HUES48 (cell line): ENCODE data around the gene PNPT1.
A peak's percentile ranks its signal among the peaks of the same experiment; 100 is the strongest.
"Not testable (repeated sequence)": the region's sequence is repeated elsewhere in the genome, so short reads cannot be mapped to it uniquely, and the experiment has no call there.

ENCODE experiments used
- H3K27ac ChIP-seq: one replicate; pipeline ENCODE4 v1.7.0; 2013; ENCODE audit warnings: low read depth, low read length, inconsistent platforms
- H3K27me3 ChIP-seq: 2 replicates; pipeline ENCODE4 v1.6.1; 2013; ENCODE audit warnings: mild to moderate bottlenecking, low read length; ENCODE audit not compliant: control insufficient read depth, insufficient read depth
- H3K36me3 ChIP-seq: 2 replicates; pipeline ENCODE4 v1.6.1; 2013; ENCODE audit warnings: low read length; ENCODE audit not compliant: control insufficient read depth, insufficient read depth
- H3K4me1 ChIP-seq: 2 replicates; pipeline ENCODE4 v1.6.1; 2013; ENCODE audit warnings: mild to moderate bottlenecking, low read length; ENCODE audit not compliant: control insufficient read depth, insufficient read depth
- H3K4me3 ChIP-seq: 2 replicates; pipeline ENCODE4 v1.5.1; 2013; ENCODE audit warnings: mild to moderate bottlenecking, low read depth, low read length
- H3K9ac ChIP-seq: 2 replicates; pipeline ENCODE4 v1.6.1; 2013; ENCODE audit warnings: mild to moderate bottlenecking, low read depth, low read length, moderate library complexity
- H3K9me3 ChIP-seq: 2 replicates; pipeline ENCODE4 v1.6.1; 2013; ENCODE audit warnings: low read length; ENCODE audit not compliant: control insufficient read depth, insufficient read depth

PNPT1 gene

GRCh38 chr2:55598056-55598795, 95.4 kb downstream of the PNPT1 start:
- no peak overlapping the region for H3K9ac ChIP-seq
- no peaks in the 10 kb centered on the region for H3K9me3 ChIP-seq
- no peak overlapping the region for H3K4me3 ChIP-seq
- no peaks in the 10 kb centered on the region for H3K27me3 ChIP-seq
- H3K36me3 ChIP-seq = peaks cover 38% of the 10 kb centered on the region
- no peaks in the 10 kb centered on the region for H3K4me1 ChIP-seq
- no peak overlapping the region for H3K27ac ChIP-seq

- H3K4me1 ChIP-seq, H3K27me3 ChIP-seq, H3K9ac ChIP-seq, H3K27ac ChIP-seq, H3K9me3 ChIP-seq, H3K4me3 ChIP-seq: not testable (repeated sequence)
- H3K36me3 ChIP-seq = peaks cover 24% of the 10 kb centered on the region
Observed at GRCh38 chr2:55596795-55597194, 96.8 kb downstream of the PNPT1 start.

GRCh38 chr2:55595536-55595935, 98.1 kb downstream of the PNPT1 start:
- no peaks in the 10 kb centered on the region for H3K9me3 ChIP-seq
- H3K4me3 ChIP-seq = no peak overlapping the region
- no peak overlapping the region for H3K9ac ChIP-seq
- no peaks in the 10 kb centered on the region for H3K27me3 ChIP-seq
- H3K4me1 ChIP-seq = no peaks in the 10 kb centered on the region
- H3K36me3 ChIP-seq = peaks cover 23% of the 10 kb centered on the region
- no peak overlapping the region for H3K27ac ChIP-seq

- no peaks in the 10 kb centered on the region for H3K27me3 ChIP-seq
- H3K9ac ChIP-seq = no peak overlapping the region
- no peaks in the 10 kb centered on the region for H3K4me1 ChIP-seq
- H3K27ac ChIP-seq = no peak overlapping the region
- no peaks in the 10 kb centered on the region for H3K9me3 ChIP-seq
- peaks cover 16% of the 10 kb centered on the region for H3K36me3 ChIP-seq
- H3K4me3 ChIP-seq = no peak overlapping the region
Observed at GRCh38 chr2:55592130-55592529, 101.5 kb downstream of the PNPT1 start.

GRCh38 chr2:55590810-55591440, 102.7 kb downstream of the PNPT1 start:
- H3K36me3 ChIP-seq = peaks cover 23% of the 10 kb centered on the region
- H3K27ac ChIP-seq = no peak overlapping the region
- H3K27me3 ChIP-seq = no peaks in the 10 kb centered on the region
- H3K4me3 ChIP-seq = no peak overlapping the region
- H3K4me1 ChIP-seq = no peaks in the 10 kb centered on the region
- no peaks in the 10 kb centered on the region for H3K9me3 ChIP-seq
- no peak overlapping the region for H3K9ac ChIP-seq

GRCh38 chr2:55585451-55586080, 108.1 kb downstream of the PNPT1 start:
- Histone ChIP-seq H3K36me3 (peaks cover 47% of the 10 kb centered on the region), H3K27ac (peak overlapping the region; percentile 63), H3K4me3 (no peak overlapping the region)

More at GRCh38 chr2:55585451-55586080, 108.1 kb downstream of the PNPT1 start:
- no peak overlapping the region for H3K9ac ChIP-seq
- no peaks in the 10 kb centered on the region for H3K27me3 ChIP-seq
- no peaks in the 10 kb centered on the region for H3K9me3 ChIP-seq
- H3K4me1 ChIP-seq = 0 out of 2 replicates have a peak, but pooled peaks cover 4% of the 10 kb centered on the region
